ENCODE results near the gene GLT1D1. TPM values are rescaled to one million over a fixed set of nuclear protein-coding genes. Genes with fewer than 3 reads are reported as not detected.

GLT1D1 gene
- polyA plus RNA-seq, 3 donors: 40.6 to 55.6 (median 53.3) TPM

- Mint-ChIP-seq H3K27me3 (ENCODE audit: low read depth in 3 of 3) (peaks cover 0 to 5% (median 0%) of the 10 kb centered on the region in 3 donors), H3K9me3 (peaks cover 0 to 2% (median 0%) of the 10 kb centered on the region in 7 donors), H3K4me3 (no peak overlapping the region), H3K4me1 (peaks cover 7% of the 10 kb centered on the region), H3K27ac (no peak overlapping the region), H3K36me3 (peaks cover 67 to 91% of the 10 kb centered on the region in 2 donors)
- Histone ChIP-seq H3K9ac (ENCODE audit: insufficient read depth, low read length, poor library complexity, severe bottlenecking) (no peak overlapping the region), H3K4me2 (replicated peaks; ENCODE audit: extremely low read depth, low read length, poor library complexity, severe bottlenecking) (no peak overlapping the region), H4K20me1 (ENCODE audit: insufficient read depth, low read length) (peaks cover 71% of the 10 kb centered on the region), H2AFZ (ENCODE audit: insufficient read depth, low read depth, low read length, poor library complexity, severe bottlenecking) (no peak overlapping the region), H3K36me3 (replicated peaks in 1 of 2; ENCODE audit: control insufficient read depth in 1 of 2, insufficient read depth in 2 of 2, low read length in 2 of 2) (peaks cover 31 to 58% of the 10 kb centered on the region in 2 donors), H3K79me2 (ENCODE audit: insufficient read depth, low read length) (no peaks in the 10 kb centered on the region), H3K4me3 (replicated peaks in 1 of 3; ENCODE audit: low read depth in 2 of 3, low read length in 3 of 3) (no peak overlapping the region), H3K9me3 (replicated peaks in 1 of 2; ENCODE audit: control insufficient read depth in 1 of 2, insufficient read depth in 1 of 2, low read length in 2 of 2) (no peaks in the 10 kb centered on the region), H3K27ac (ENCODE audit: low read depth in 1 of 2, low read length in 2 of 2) (no peak overlapping the region), H3K27me3 (ENCODE audit: control insufficient read depth in 2 of 2, insufficient read depth in 2 of 2, low read length in 2 of 2) (no peaks in the 10 kb centered on the region), H3K4me1 (ENCODE audit: control insufficient read depth in 1 of 2, insufficient read depth in 2 of 2, low read length in 2 of 2) (no peaks in the 10 kb centered on the region)
- DNase-seq: no peak
- intact Hi-C loops (cut with micrococcal nuclease): no loop called here
- TF ChIP-seq CTCF (IDR thresholded peaks at IDR 0.05): no peak
- 100% methylated on average over 2 of the region's 11 CpGs for WGBS (ENCODE audit: insufficient coverage)
Observed at GRCh38 chr12:128942960-128943477, 89.7 kb downstream of the GLT1D1 start.

GRCh38 chr12:128944956-128945355, 91.7 kb downstream of the GLT1D1 start:
- Histone ChIP-seq H3K36me3 (replicated peaks in 1 of 2; ENCODE audit: control insufficient read depth in 1 of 2, insufficient read depth in 2 of 2, low read length in 2 of 2) (peaks cover 49 to 78% of the 10 kb centered on the region in 2 donors), H3K9ac (ENCODE audit: insufficient read depth, low read length, poor library complexity, severe bottlenecking) (no peak overlapping the region), H2AFZ (ENCODE audit: insufficient read depth, low read depth, low read length, poor library complexity, severe bottlenecking) (no peak overlapping the region), H3K4me2 (replicated peaks; ENCODE audit: extremely low read depth, low read length, poor library complexity, severe bottlenecking) (no peak overlapping the region), H3K79me2 (ENCODE audit: insufficient read depth, low read length) (no peaks in the 10 kb centered on the region), H3K9me3 (replicated peaks in 1 of 2; ENCODE audit: control insufficient read depth in 1 of 2, insufficient read depth in 1 of 2, low read length in 2 of 2) (no peaks in the 10 kb centered on the region), H4K20me1 (ENCODE audit: insufficient read depth, low read length) (peaks cover 72% of the 10 kb centered on the region), H3K27ac (ENCODE audit: low read depth in 1 of 2, low read length in 2 of 2) (no peak overlapping the region), H3K4me3 (replicated peaks in 1 of 3; ENCODE audit: low read depth in 2 of 3, low read length in 3 of 3) (no peak overlapping the region), H3K27me3 (ENCODE audit: control insufficient read depth in 2 of 2, insufficient read depth in 2 of 2, low read length in 2 of 2) (no peaks in the 10 kb centered on the region), H3K4me1 (ENCODE audit: control insufficient read depth in 1 of 2, insufficient read depth in 2 of 2, low read length in 2 of 2) (no peaks in the 10 kb centered on the region)
- DNase-seq: no peak
- Mint-ChIP-seq H3K9me3 (peaks cover 0 to 2% (median 0%) of the 10 kb centered on the region in 7 donors), H3K27ac (no peak overlapping the region), H3K4me3 (no peak overlapping the region), H3K27me3 (ENCODE audit: low read depth in 3 of 3) (peaks cover 0 to 5% (median 1%) of the 10 kb centered on the region in 3 donors), H3K36me3 (peaks cover 85 to 98% of the 10 kb centered on the region in 2 donors), H3K4me1 (peaks cover 3% of the 10 kb centered on the region)
- 98% methylated on average over 26 of the region's 27 CpGs for WGBS (ENCODE audit: insufficient coverage)
- no peak for TF ChIP-seq CTCF (IDR thresholded peaks at IDR 0.05)
- intact Hi-C loops (cut with micrococcal nuclease): no loop called here

Measured in CD14-positive monocyte (primary cell).